Activated CD8-positive, alpha-beta T cell treated with anti-CD3 and anti-CD28 coated beads for 36 hours (primary cell): Measurements from ENCODE around the gene GCAT. TPM values are rescaled to one million over a fixed set of nuclear protein-coding genes. Genes with fewer than 3 reads are reported as not detected.

Source experiments
- ATAC-seq: fragments of 200-7000 bp; cut with Tn5 transposase; one replicate; pipeline ENCODE4 v1.10.0; 2021; ENCODE audit warnings: mild to moderate bottlenecking, moderate library complexity
- CTCF ChIA-PET: fragments of 350-600 bp; sonication (Branson Sonifier 250); formaldehyde crosslinking; loops from one replicate; lab custom pipeline; 2021; ENCODE audit warnings: antibody characterized with exemption; lab: Charles Lee
- POLR2A ChIA-PET: fragments of 350-600 bp; sonication (Branson Sonifier 250); formaldehyde crosslinking; loops from one replicate; lab custom pipeline; 2021; ENCODE audit warnings: antibody characterized with exemption; lab: Charles Lee
- DNase-seq: peaks from one replicate; pipeline ENCODE4 v3.0.0-alpha.2; 2020
- H3K27ac Mint-ChIP-seq: one replicate; pipeline ENCODE4 v1.8.0; 2021; ENCODE audit warnings: mild to moderate bottlenecking, mixed read lengths
- H3K27me3 Mint-ChIP-seq: one replicate; pipeline ENCODE4 v1.8.0; 2021; ENCODE audit warnings: mixed read lengths
- H3K36me3 Mint-ChIP-seq: one replicate; pipeline ENCODE4 v1.8.0; 2021; ENCODE audit warnings: low read depth, mixed read lengths
- H3K4me1 Mint-ChIP-seq: one replicate; pipeline ENCODE4 v1.8.0; 2021; ENCODE audit warnings: low read depth, mixed read lengths
- H3K4me3 Mint-ChIP-seq: one replicate; pipeline ENCODE4 v1.8.0; 2021; ENCODE audit warnings: mild to moderate bottlenecking, moderate library complexity, mixed read lengths
- H3K9me3 Mint-ChIP-seq: one replicate; pipeline ENCODE4 v1.8.0; 2021; ENCODE audit warnings: mixed read lengths
- intact Hi-C: fragments of 100-400 bp; cut with micrococcal nuclease; formaldehyde crosslinking; loops from one replicate; pipeline ENCODE4 v1.10.0; 2022
- total RNA-seq, 2 experiments: library from RNA; stranded (reverse); gene quantifications; one replicate each; pipeline ENCODE4 v1.2.3, GENCODE V29; 2021
- TF ChIP-seq, protein P1 (sequence below): fragments of 200-600 bp; IDR thresholded peaks from one replicate; pipeline ENCODE4 v1.8.0; 2022; ENCODE audit warnings: antibody characterized with exemption, mild to moderate bottlenecking

GCAT gene
- total RNA-seq, 2 experiments from 2014 or later, result 19.0 to 20.4 TPM

DNA sequence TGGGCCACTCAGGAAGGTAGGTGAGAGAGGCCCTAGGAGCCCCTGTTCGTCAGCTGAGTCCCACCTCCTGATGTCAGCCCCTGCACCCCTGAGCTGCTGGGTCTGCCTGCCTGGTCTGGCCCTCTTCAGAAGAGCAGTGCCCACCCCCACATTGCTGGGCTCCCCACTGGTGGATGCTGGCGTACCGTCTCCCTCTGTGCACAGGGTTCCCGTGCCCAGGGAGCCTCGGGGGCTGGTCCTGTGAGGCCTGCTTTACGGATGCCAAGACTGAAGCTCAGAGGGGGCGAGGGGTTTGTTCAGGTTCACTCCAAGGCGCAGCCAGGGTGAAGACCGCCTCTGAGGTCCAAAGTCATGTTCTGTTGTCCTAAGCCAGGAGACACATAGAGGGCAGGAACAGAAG lies 44.7 kb upstream of the GCAT start:
- ATAC-seq (no peak), DNase-seq (no peak)
- intact Hi-C loops, result no loop called here
- no peak overlapping the region for H3K4me3 Mint-ChIP-seq
- TF ChIP-seq, protein P1, sequence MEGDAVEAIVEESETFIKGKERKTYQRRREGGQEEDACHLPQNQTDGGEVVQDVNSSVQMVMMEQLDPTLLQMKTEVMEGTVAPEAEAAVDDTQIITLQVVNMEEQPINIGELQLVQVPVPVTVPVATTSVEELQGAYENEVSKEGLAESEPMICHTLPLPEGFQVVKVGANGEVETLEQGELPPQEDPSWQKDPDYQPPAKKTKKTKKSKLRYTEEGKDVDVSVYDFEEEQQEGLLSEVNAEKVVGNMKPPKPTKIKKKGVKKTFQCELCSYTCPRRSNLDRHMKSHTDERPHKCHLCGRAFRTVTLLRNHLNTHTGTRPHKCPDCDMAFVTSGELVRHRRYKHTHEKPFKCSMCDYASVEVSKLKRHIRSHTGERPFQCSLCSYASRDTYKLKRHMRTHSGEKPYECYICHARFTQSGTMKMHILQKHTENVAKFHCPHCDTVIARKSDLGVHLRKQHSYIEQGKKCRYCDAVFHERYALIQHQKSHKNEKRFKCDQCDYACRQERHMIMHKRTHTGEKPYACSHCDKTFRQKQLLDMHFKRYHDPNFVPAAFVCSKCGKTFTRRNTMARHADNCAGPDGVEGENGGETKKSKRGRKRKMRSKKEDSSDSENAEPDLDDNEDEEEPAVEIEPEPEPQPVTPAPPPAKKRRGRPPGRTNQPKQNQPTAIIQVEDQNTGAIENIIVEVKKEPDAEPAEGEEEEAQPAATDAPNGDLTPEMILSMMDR, result no peak
- CTCF ChIA-PET, result interaction anchor here (0.9 kb wide), 1 partner anchor 54 kb away, joined by 3 read pairs; no protein-coding TSS in a partner anchor
- H3K4me1 Mint-ChIP-seq, result no peaks in the 10 kb centered on the region
- no peak overlapping the region for H3K27ac Mint-ChIP-seq
- no peaks in the 10 kb centered on the region for H3K27me3 Mint-ChIP-seq
- POLR2A ChIA-PET, result interaction anchor here (1.0 kb wide), 1 partner anchor 8 kb away, joined by 3 read pairs; no protein-coding TSS in a partner anchor
- no peaks in the 10 kb centered on the region for H3K9me3 Mint-ChIP-seq
- H3K36me3 Mint-ChIP-seq, result peaks cover 5% of the 10 kb centered on the region

DNA sequence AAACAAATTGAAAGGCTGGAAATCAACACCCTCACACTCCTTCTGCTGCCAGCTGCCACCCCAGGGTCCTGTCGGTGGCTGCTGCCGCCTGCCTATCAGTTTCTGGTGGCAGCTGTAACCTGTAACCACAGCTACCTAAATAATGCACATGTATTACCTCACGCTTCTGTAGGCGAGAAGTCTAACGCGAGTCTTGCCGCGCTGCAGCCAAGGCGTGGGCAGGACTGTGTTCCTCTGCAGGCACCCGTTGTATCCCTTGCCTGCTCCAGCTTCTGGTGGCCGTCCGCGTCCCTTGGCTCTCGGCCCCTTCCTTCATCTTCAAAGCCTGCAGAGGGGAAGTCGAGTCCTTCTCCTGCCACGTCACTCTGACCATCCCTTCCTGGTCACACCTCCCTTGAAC lies 44.1 kb upstream of the GCAT start:
- Mint-ChIP-seq H3K9me3 (no peaks in the 10 kb centered on the region), H3K27ac (no peak overlapping the region), H3K4me1 (no peaks in the 10 kb centered on the region), H3K4me3 (no peak overlapping the region), H3K36me3 (peaks cover 3% of the 10 kb centered on the region), H3K27me3 (no peaks in the 10 kb centered on the region)
- TF ChIP-seq, protein P1, result no peak
- ATAC-seq (no peak), DNase-seq (no peak)
- intact Hi-C loops, result no loop called here
- CTCF ChIA-PET, result interaction anchor here (0.9 kb wide), 1 partner anchor 54 kb away, joined by 3 read pairs; no protein-coding TSS in a partner anchor
- POLR2A ChIA-PET, result interaction anchor here (0.6 to 1.0 kb wide), 3 partner anchors 9 to 202 kb away, joined by 3 read pairs; partner anchors contain the start of genes C22orf23 and POLR2F

DNA sequence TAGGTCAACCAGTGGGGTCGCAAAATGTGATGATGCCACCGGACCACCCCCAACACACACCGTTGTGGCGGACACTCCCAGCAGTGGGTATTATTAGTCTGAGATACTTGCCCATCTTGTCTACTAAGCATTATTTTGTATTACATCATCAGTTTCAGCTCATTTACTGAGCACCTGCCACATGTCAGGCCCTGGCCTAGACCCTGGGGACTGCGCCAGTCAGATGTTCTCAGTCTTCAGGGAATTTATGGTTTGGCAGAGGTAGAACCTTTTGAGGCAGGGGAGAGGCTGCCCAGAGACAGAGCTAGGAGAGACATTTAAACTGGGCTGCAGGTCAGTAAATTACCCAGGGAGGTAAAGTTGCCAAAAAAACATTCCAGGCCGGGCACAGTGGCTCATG lies 43.1 kb upstream of the GCAT start:
- Mint-ChIP-seq H3K27ac (no peak overlapping the region), H3K4me3 (no peak overlapping the region), H3K9me3 (no peaks in the 10 kb centered on the region), H3K36me3 (peaks cover 3% of the 10 kb centered on the region), H3K4me1 (no peaks in the 10 kb centered on the region), H3K27me3 (no peaks in the 10 kb centered on the region)
- DNase-seq, result no peak
- TF ChIP-seq, protein P1, result no peak
- intact Hi-C loops, result no loop called here
- POLR2A ChIA-PET, result interaction anchor here (0.7 to 1.9 kb wide), 2 partner anchors 18 to 189 kb away, joined by 3 to 6 read pairs; partner anchors contain the start of genes C22orf23 and POLR2F
- no peak for ATAC-seq
- CTCF ChIA-PET, result no interaction called here

DNA sequence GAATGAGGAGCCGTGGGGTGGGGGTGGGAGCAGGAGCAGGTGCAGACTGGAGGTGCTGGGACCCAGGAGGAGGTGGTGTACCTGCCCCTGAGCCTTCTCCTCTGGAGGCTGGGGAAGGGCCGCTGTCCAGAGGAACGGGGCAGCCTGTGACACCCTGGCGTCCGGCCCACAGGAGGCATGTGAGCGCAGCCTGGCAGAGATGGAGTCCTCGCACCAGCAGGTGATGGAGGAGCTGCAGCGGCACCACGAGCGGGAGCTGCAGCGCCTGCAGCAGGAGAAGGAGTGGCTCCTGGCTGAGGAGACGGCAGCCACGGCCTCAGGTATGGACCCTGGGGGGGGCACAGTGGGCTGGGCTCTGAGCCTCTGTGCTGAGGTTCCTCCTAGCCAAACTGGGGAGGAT lies 42.2 kb upstream of the GCAT start:
- H3K27ac Mint-ChIP-seq, result no peak overlapping the region
- intact Hi-C loops, result no loop called here
- POLR2A ChIA-PET, result interaction anchor here (0.8 to 1.9 kb wide), 2 partner anchors 12 to 17 kb away, joined by 3 to 6 read pairs; no protein-coding TSS in a partner anchor
- H3K36me3 Mint-ChIP-seq, result peaks cover 3% of the 10 kb centered on the region
- no peaks in the 10 kb centered on the region for H3K9me3 Mint-ChIP-seq
- TF ChIP-seq, protein P1, result no peak
- CTCF ChIA-PET, result interaction anchor here (1.2 kb wide), 1 partner anchor 122 kb away, joined by 3 read pairs; no protein-coding TSS in a partner anchor
- H3K4me3 Mint-ChIP-seq, result no peak overlapping the region
- no peaks in the 10 kb centered on the region for H3K4me1 Mint-ChIP-seq
- DNase-seq (no peak), ATAC-seq (no peak)
- no peaks in the 10 kb centered on the region for H3K27me3 Mint-ChIP-seq

DNA sequence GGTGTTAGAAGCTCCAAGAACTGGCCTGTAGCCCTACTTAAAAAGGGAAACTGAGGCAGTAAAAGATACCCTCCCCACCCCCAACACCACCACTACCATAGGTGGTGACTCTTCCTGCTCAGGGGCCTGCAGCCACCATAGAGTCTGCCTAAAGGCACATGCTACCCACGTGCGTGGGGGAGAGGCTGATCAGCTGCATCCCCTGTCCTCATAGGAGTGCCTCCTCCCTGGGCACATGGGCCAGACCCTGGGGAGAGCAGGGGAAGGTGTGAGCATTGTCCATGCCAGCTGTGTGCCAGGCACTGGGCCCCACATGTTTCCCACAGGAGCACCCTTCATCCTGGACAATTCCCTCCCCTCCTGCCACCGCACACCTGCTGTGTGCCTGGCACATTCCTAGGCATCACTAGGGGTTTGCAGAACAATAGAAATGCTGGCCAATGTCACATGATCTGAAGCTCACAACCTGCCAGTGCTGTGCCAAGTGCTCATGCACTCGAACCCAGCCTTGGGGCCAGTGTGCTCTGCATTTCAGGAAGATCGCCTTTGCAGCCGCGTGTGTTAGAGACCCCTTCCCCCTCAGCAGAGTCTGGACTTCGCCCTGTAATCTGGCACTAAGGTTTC lies 41.7 kb upstream of the GCAT start:
- Mint-ChIP-seq H3K4me1 (no peaks in the 10 kb centered on the region), H3K27ac (no peak overlapping the region), H3K4me3 (no peak overlapping the region), H3K9me3 (no peaks in the 10 kb centered on the region), H3K27me3 (no peaks in the 10 kb centered on the region), H3K36me3 (peaks cover under 1% of the 10 kb centered on the region)
- TF ChIP-seq, protein P1, result no peak
- ChIA-PET POLR2A (interaction anchor here (0.8 to 1.9 kb wide), 2 partner anchors 11 to 16 kb away, joined by 3 to 6 read pairs; no protein-coding TSS in a partner anchor), CTCF (interaction anchor here (1.2 kb wide), 1 partner anchor 122 kb away, joined by 3 read pairs; no protein-coding TSS in a partner anchor)
- ATAC-seq (no peak), DNase-seq (no peak)
- intact Hi-C loops, result no loop called here
